GM10847 (cell line): Measurements from ENCODE around the gene CD68.
A peak's percentile ranks its signal among the peaks of the same experiment; 100 is the strongest.

Experiments used
- POLR2A ChIP-seq: IDR thresholded peaks from 2 replicates; pipeline ENCODE4 v1.6.1; 2011; ENCODE audit not compliant: insufficient read length; ENCODE audit errors: extremely low read depth

The CD68 gene

GRCh38 chr17:7556627-7557026, 22.8 kb upstream of the CD68 start:
- no peak for TF ChIP-seq POLR2A

GRCh38 chr17:7557147-7557764, 22.2 kb upstream of the CD68 start:
- TF ChIP-seq POLR2A, result no peak

GRCh38 chr17:7557775-7558543, 21.5 kb upstream of the CD68 start:
- no peak for TF ChIP-seq POLR2A

GRCh38 chr17:7558544-7559319, 20.7 kb upstream of the CD68 start, which contains the start of gene TNFSF13:
Gene TNFSF13 (plus strand): TSS chr17:7558750. CDS start chr17:7559040, 290 bp downstream.
- TF ChIP-seq POLR2A, result no peak

GRCh38 chr17:7559320-7560171, 19.9 kb upstream of the CD68 start:
- no peak for TF ChIP-seq POLR2A

GRCh38 chr17:7560172-7561027, 19.0 kb upstream of the CD68 start:
- no peak for TF ChIP-seq POLR2A

- no peak for TF ChIP-seq POLR2A
Measured at GRCh38 chr17:7561028-7561575, 18.3 kb upstream of the CD68 start.

- peak; percentile 69 for TF ChIP-seq POLR2A
Measured at GRCh38 chr17:7561589-7562207, 17.7 kb upstream of the CD68 start, which contains the start of gene SENP3. Gene SENP3 (plus strand): TSS chr17:7561919. CDS start chr17:7563077, 1,158 bp downstream.

- no peak for TF ChIP-seq POLR2A
Measured at GRCh38 chr17:7562208-7562605, 17.2 kb upstream of the CD68 start.

GRCh38 chr17:7563115-7563869, 16.1 kb upstream of the CD68 start:
- TF ChIP-seq POLR2A, result no peak

- TF ChIP-seq POLR2A, result no peak
Measured at GRCh38 chr17:7569571-7569970, 9.9 kb upstream of the CD68 start.

GRCh38 chr17:7570351-7570750, 9.1 kb upstream of the CD68 start:
- TF ChIP-seq POLR2A, result no peak

- TF ChIP-seq POLR2A, result no peak
Measured at GRCh38 chr17:7572338-7572587, 7.2 kb upstream of the CD68 start.
